Adipose tissue (tissue), 3 donors: ENCODE data around the gene PTPA. TPM values are rescaled to one million over a fixed set of nuclear protein-coding genes. Genes with fewer than 3 reads are reported as not detected.

ENCODE experiments used
- H3K27ac ChIP-seq: one replicate; pipeline ENCODE4 v1.5.1; 2013; ENCODE audit warnings: low read depth, low read length
- WGBS, 3 donors: extraction: QIAGEN DNeasy Blood & Tissue Kit; methylation state at CpG; one replicate each; pipeline ENCODE4 v1.1.7; 2013; 5-methylcytosine and 5-hydroxymethylcytosine counted together
- polyA plus RNA-seq, 3 donors: library from polyadenylated mRNA; stranded (reverse); fragments of 200-250 nt; gene quantifications; one replicate each; pipeline ENCODE4 v1.2.3, GENCODE V29; 2013
- donor health status: healthy with polysubstance abuse.
- donor health status: Bipolar disorder and iron deficiency.
- donor health status: healthy.

Gene PTPA
- polyA plus RNA-seq, 3 donors, result 42.9 to 78.6 (median 43.6) TPM

- H3K27ac ChIP-seq, result no peak overlapping the region
- WGBS, 3 donors, result 6 to 8% (median 7%) methylated on average over 12 of the region's 12 CpGs
Measured at GRCh38 chr9:129080298-129080600, 31.0 kb upstream of the PTPA start.

- WGBS, 3 donors, result 0 to 1% (median 1%) methylated on average over 70 of the region's 70 CpGs
- no peak within 1 kb of the TSS for H3K27ac ChIP-seq
Measured at GRCh38 chr9:129080601-129081387, 30.4 kb upstream of the PTPA start, which contains the start of gene DOLPP1. Gene DOLPP1 (plus strand): TSS chr9:129081111. CDS start chr9:129081132, 21 bp downstream.

- WGBS, 3 donors, result 2 to 4% (median 2%) methylated on average over 30 of the region's 30 CpGs
Measured at GRCh38 chr9:129081388-129081904, 29.8 kb upstream of the PTPA start.

DNA sequence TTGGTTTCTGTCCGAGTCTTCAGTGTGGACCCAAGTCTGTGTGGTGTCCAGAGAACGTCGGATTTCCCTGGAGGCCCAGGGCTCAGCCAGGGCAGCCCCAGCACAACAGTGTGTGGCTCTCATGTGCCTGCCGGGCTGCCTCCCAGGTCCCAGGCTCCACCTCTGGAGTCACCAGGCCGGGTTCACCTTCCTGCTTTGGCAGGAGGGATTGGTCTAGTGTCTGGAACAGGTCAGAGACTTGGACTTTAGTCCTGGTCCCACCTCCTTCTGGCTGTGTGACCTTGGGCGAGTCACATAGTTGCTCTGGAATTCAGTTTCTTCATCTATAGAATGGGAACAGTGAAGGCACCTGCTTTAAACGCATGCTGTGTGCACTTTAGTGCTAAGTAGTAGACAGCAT is 27.1 kb upstream of the PTPA start:
- no peak overlapping the region for H3K27ac ChIP-seq
- 43 to 88% (median 87%) methylated on average over 7 of the region's 7 CpGs for WGBS, 3 donors

More at GRCh38 chr9:129081388-129081904, 29.8 kb upstream of the PTPA start:
- no peak overlapping the region for H3K27ac ChIP-seq

DNA sequence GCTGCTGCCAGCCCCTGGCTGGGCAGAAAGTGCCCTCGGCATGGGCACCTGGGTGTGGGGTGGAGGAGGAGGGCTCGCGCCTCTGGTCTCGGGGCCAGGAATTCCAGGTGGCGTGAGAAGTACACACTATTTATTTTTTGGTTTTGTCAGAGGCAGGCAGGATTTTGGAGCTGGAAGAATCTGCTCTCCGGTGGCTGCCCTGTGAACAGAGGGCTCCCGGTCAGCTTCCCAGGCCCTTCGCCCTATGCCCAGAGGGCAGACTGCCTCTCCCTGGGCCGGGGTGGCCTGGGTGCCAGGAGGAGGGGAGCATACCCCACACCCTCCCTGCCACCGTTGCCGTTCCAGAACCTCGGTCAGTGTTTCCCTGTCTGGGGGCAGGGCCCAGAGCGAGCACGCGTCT is 22.0 kb upstream of the PTPA start:
- WGBS, 3 donors, result 88 to 93% (median 91%) methylated on average over 14 to 15 of the region's 15 CpGs
- no peak overlapping the region for H3K27ac ChIP-seq

DNA sequence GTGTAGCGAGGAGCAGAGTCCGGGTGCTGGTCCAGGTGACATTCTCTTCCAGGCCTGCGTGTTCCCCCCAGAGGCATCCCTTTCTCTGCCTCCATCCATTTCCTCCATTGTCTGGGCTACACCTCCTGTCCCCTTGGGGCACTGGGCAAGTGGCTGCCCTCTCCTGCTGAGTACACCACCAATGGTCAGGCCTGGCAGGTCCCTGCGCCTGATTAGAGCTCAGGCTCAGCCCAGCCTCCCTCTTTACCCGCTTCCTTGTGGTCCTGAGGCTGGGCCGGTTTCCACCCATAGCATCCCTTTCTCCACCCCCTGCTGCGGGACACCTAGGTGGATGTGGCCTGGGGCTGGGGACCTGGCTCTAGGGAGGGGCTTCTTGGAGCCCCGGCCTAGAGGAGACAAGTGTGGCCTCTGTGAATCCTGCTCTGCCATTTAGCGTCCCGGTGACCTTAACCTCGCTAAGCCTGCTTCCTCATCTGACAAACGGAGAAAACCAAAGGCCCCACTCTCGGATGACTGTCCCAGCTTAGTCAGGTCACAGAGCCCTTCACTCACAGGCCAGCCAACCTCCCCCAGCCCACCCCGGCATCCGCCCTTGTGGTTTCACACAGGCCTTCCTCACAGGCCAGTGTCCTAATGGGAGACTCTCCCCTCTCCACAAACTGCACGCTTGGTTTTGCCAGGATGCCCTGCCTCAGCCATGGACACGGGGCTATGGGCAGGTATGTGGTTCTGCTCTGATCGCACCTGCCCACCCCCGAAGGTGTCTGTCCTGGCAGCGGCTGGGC is 17.4 kb upstream of the PTPA start:
- 76 to 84% (median 81%) methylated on average over 20 of the region's 20 CpGs for WGBS, 3 donors
- no peak overlapping the region for H3K27ac ChIP-seq

- 31 to 93% (median 88%) methylated on average over 13 of the region's 13 CpGs for WGBS, 3 donors
Measured at GRCh38 chr9:129094387-129095169, 16.6 kb upstream of the PTPA start.

DNA sequence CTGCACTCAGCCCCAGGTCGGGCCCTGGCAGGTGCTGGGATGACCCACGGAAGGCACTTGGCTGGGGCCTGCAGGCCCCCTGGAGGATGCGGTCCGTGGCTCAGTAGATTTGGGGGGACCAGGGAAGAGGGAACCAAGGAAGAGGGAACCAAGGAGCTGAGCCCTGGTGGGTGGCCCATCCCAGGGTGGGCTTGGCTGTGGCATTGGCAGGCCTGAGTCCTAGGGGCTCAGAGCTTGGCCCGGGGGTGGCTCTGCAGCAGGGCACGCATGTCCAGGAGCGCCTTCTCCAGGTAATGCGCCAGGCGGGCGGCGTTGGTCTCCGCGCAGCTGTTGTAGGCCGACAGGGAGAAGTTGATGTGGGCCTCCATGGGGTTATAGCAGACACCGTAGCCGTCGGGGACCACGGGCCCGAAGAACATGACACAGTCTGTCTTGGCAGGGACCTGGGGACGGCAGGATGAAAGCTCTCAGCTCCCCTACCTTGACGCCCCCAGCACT is 16.0 kb upstream of the PTPA start:
- 90 to 94% (median 93%) methylated on average over 20 to 21 of the region's 21 CpGs for WGBS, 3 donors

More at GRCh38 chr9:129094387-129095169, 16.6 kb upstream of the PTPA start:
- H3K27ac ChIP-seq, result no peak overlapping the region

GRCh38 chr9:129095908-129096307 is 15.3 kb upstream of the PTPA start:
- WGBS, 3 donors, result 95 to 96% (median 96%) methylated on average over 12 of the region's 12 CpGs

More for the DNA sequence above, 16.0 kb upstream of the PTPA start:
- no peak overlapping the region for H3K27ac ChIP-seq

DNA sequence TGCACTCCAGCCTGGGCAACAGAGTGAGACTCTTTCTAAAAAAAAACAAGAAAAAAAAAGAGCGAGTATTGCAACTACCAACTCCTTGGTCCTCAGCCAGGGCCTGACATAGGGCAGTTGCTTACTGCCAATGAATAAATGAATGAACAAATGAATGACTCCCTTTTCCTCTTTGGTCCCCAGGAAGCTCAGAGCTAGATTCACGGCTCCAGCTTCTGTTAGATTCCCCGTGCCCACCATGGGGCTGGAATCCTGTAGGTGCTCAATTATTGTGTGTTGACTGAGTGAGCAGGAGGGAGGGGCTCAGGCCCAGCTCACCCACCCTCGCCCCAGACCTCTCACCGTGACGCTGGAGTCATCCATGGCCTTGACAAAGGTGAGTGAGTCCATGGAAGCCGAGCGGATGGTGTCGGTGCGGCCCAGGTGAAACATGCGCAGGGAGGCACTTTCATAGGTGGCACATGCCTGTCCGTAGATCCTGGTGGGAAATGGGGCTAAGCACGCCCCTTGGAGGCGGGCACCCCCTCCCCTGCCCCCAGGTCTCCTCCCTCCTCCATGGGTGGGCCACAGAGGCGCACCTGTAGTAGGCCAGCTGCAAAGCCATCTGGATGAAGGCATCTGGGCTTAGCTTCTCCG is 13.4 kb upstream of the PTPA start:
- WGBS, 3 donors, result 93 to 95% (median 94%) methylated on average over 16 of the region's 16 CpGs
- H3K27ac ChIP-seq, result no peak overlapping the region

More at GRCh38 chr9:129095908-129096307, 15.3 kb upstream of the PTPA start:
- H3K27ac ChIP-seq, result no peak overlapping the region

- H3K27ac ChIP-seq, result no peak overlapping the region
- WGBS, 3 donors, result 94 to 96% (median 96%) methylated on average over 11 of the region's 11 CpGs
Measured at GRCh38 chr9:129098328-129098727, 12.9 kb upstream of the PTPA start.

- H3K27ac ChIP-seq, result no peak overlapping the region
- WGBS, 3 donors, result 75 to 79% (median 78%) methylated on average over 28 of the region's 28 CpGs
Measured at GRCh38 chr9:129100383-129101169, 10.6 kb upstream of the PTPA start.

- no peak overlapping the region for H3K27ac ChIP-seq
- WGBS, 3 donors, result 34 to 96% (median 94%) methylated on average over 7 of the region's 7 CpGs
Measured at GRCh38 chr9:129101279-129101678, 9.9 kb upstream of the PTPA start.

DNA sequence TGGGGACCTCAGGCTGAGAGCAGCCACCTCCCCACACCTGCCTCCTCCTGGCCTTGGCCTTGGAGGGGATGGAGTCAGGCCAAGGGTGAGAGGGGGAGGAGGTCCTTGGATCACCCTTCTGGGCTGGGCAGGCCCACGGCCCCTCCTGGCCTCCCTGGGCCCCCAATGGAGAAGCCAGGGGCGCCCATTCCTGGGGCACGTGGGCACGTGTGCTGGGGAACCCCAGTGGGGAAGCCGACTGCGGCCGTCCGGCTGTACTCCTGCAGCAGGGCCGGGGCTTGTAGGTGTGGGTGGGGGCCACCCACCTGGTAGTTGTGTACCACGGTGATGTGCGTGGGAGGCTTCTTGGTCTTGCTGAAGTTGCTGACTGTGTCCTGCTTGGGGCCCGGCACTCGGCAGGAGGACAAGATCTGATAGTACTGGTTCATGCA is 9.1 kb upstream of the PTPA start:
- 53 to 89% (median 87%) methylated on average over 13 of the region's 13 CpGs for WGBS, 3 donors

DNA sequence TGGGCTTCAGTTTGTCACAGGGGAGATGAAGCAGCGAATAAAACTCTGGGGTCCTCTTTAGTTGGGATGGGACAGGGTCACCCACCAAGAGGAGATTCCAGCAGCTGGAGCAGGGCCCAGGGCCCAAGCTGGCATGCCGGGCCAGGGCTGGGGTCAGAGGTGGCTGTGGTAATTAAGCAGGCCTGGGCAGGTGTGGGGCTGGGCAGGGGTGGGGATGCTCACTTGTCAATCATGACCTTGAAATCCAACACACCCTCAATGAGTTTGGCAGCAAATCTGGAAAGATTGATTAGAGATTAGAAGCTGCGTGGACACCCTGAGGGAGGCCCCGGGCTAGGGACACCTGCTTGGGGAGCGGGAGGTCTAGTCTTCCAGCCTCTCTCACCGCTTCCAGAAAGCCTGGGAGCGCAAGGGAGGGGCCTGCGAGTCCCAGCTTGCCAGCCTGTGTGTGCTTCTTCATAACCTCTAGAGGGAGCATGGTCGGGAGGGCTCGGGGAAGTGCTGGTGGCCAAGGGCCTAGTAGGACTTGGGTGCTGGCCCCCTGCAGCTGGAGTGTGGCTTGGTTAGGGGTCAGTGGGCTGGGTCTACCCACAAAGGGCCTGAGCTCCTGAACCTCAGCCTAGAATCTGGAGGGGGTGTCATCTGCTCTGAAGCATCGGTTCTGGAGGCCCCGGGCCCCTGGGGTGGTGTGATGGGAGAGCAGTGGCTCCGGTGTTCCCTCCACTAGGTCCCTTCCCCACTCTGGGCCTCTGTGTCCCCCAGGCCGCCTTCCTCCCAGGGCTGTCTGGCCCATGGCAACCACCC is 8.2 kb upstream of the PTPA start:
- 39 to 64% (median 51%) methylated on average over 14 of the region's 14 CpGs for WGBS, 3 donors
- no peak overlapping the region for H3K27ac ChIP-seq

More for the DNA sequence above, 9.1 kb upstream of the PTPA start:
- no peak overlapping the region for H3K27ac ChIP-seq

DNA sequence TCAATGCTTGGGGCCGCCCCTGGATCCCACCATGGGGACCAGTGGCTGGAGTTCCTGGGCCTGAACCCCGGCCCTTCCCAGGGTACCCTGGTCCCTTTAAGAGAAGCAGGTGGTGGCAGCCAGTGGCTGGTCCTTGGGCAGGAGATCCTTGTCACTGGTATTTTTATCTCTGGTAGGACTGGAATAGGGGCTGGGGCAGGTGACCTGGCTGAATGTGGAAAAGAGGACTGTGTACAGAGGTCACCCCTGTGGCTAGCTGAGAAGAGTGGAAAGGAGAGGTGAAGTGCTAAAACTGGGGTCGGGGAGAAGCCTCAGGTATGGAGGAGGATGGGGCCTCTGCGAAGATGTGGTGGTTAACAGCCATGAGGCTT is 7.6 kb upstream of the PTPA start:
- WGBS, 3 donors, result 78 to 93% (median 79%) methylated on average over 4 of the region's 4 CpGs

More for the DNA sequence above, 7.6 kb upstream of the PTPA start:
- H3K27ac ChIP-seq, result no peak overlapping the region
